ENCODE measurements around the gene IRX4.

IRX4 gene

GRCh38 chr5:1909346-1909985 lies 26.7 kb upstream of the IRX4 start:
- in situ Hi-C loops (cut with MboI; ENCODE audit: low pct_unique_long_range_greater_than_20kb, low sequenced_read_pairs, unreplicated experiment), result no loop called here
- DNase-seq (ENCODE audit: low spot score), result no peak

GRCh38 chr5:1908931-1909330 lies 26.2 kb upstream of the IRX4 start:
- DNase-seq (ENCODE audit: low spot score), result no peak
- TF ChIP-seq CTCF (IDR thresholded peaks at IDR 0.05; ENCODE audit: extremely low read depth, insufficient read depth, missing control alignments), result no peak
- in situ Hi-C loops (cut with MboI; ENCODE audit: low pct_unique_long_range_greater_than_20kb, low sequenced_read_pairs, unreplicated experiment), result no loop called here

More at GRCh38 chr5:1909346-1909985, 26.7 kb upstream of the IRX4 start:
- no peak for TF ChIP-seq CTCF (IDR thresholded peaks at IDR 0.05; ENCODE audit: extremely low read depth, insufficient read depth, missing control alignments)

DNA sequence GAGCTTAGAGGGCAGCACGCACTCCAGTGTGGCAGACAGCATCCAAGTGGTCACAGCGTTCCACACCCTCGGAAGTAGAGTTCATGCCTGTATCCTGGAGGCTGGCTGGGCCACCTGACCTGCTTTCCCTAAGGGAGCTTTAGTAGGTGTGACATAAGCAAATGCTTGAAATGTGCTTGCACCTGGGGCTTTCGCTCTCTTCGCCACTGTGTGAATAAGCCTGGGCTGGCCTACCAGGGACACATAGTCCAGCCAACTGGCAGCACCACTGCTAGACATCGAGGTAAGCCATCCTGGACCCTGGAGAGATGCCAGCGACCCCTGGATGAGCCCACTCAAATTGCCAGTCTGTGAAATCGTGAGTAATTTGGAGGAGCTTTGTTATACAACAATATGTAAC lies 24.9 kb upstream of the IRX4 start:
- in situ Hi-C loops (cut with MboI; ENCODE audit: low pct_unique_long_range_greater_than_20kb, low sequenced_read_pairs, unreplicated experiment), result no loop called here
- TF ChIP-seq CTCF (IDR thresholded peaks at IDR 0.05; ENCODE audit: extremely low read depth, insufficient read depth, missing control alignments), result no peak
- DNase-seq (ENCODE audit: low spot score), result no peak

GRCh38 chr5:1905108-1905507 lies 22.4 kb upstream of the IRX4 start:
- TF ChIP-seq CTCF (IDR thresholded peaks at IDR 0.05; ENCODE audit: extremely low read depth, insufficient read depth, missing control alignments), result no peak
- DNase-seq (ENCODE audit: low spot score), result no peak
- in situ Hi-C loops (cut with MboI; ENCODE audit: low pct_unique_long_range_greater_than_20kb, low sequenced_read_pairs, unreplicated experiment), result no loop called here

DNA sequence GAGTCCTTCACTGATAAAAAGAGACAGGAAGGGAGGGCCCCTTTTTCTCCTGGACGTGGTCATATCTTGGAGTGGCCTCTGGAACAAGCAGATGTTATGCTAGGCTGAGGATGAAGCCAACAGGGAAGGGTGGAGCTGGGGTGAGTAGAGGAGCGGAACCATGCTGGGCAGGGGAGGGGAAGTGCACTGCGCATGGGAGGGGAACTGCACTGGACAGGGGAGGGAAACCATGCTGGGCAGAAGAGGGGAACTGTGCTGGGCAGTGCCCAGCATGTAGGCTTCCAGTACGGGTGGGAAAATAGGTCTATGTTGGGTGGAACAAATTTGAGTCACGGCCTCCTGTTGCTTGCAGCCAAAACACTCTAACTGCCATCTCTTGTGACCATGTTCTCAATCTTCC lies 19.3 kb upstream of the IRX4 start:
- TF ChIP-seq CTCF (IDR thresholded peaks at IDR 0.05; ENCODE audit: extremely low read depth, insufficient read depth, missing control alignments), result no peak
- in situ Hi-C loops (cut with MboI; ENCODE audit: low pct_unique_long_range_greater_than_20kb, low sequenced_read_pairs, unreplicated experiment), result no loop called here
- DNase-seq (ENCODE audit: low spot score), result no peak

- DNase-seq (ENCODE audit: low spot score), result no peak
- in situ Hi-C loops (cut with MboI; ENCODE audit: low pct_unique_long_range_greater_than_20kb, low sequenced_read_pairs, unreplicated experiment), result no loop called here
- no peak for TF ChIP-seq CTCF (IDR thresholded peaks at IDR 0.05; ENCODE audit: extremely low read depth, insufficient read depth, missing control alignments)
These were observed 18.3 kb upstream of the IRX4 start for GRCh38 chr5:1901061-1901460.
